GM12878 (cell line): ENCODE data around the gene COX5A. TPM values are rescaled to one million over a fixed set of nuclear protein-coding genes. Genes with fewer than 3 reads are reported as not detected.

ENCODE experiments used
- ATAC-seq: fragments of 200-7000 bp; cut with Tn5 transposase; 3 replicates; pipeline ENCODE4 v1.9.1; 2020; ENCODE audit warnings: mild to moderate bottlenecking, moderate library complexity
- BruUV-seq: library from RNA; stranded (reverse); fragments of 400-500 nt; replicated peaks from 2 replicates; lab custom pipeline; 2021; lab: Mats Ljungman, UMichigan
- CTCF ChIA-PET: fragments of 300-600 bp; sonication (Branson Sonifier 250); formaldehyde crosslinking; extraction: SDS; loops from one replicate; lab custom pipeline; 2021; ENCODE audit warnings: inconsistent platforms; lab: Yijun Ruan, JAX
- POLR2A ChIA-PET: fragments of 350-600 bp; formaldehyde crosslinking; extraction: SDS; loops from one replicate; lab custom pipeline; 2021; ENCODE audit warnings: inconsistent platforms; lab: Charles Lee
- RAD21 ChIA-PET: fragments of 300-600 bp; sonication (Branson Sonifier 250); formaldehyde crosslinking; loops from one replicate; lab custom pipeline; 2023; ENCODE audit warnings: antibody characterized with exemption; ENCODE audit not compliant: unreplicated experiment; lab: Charles Lee
- SMC1A ChIA-PET: fragments of 300-600 bp; sonication (Branson Sonifier 250); formaldehyde crosslinking; loops from one replicate; lab custom pipeline; 2023; ENCODE audit not compliant: unreplicated experiment, uncharacterized antibody; lab: Charles Lee
- DNase-seq: peaks from one replicate; pipeline ENCODE4 v3.0.0-alpha.2; 2011; ENCODE audit warnings: low read depth, low spot score
- FAIRE-seq: peaks from 3 replicates; lab custom pipeline; 2011; peaks lifted over from hg19 to GRCh38; lab: Jason Lieb, UNC
- H2AFZ ChIP-seq: 2 replicates; pipeline ENCODE4 v1.6.0; 2011; ENCODE audit warnings: low read depth, low read length, control low read depth; ENCODE audit not compliant: control insufficient read depth
- H3K27ac ChIP-seq: 2 replicates; pipeline ENCODE4 v1.5.1; 2011; ENCODE audit warnings: control low read depth; ENCODE audit not compliant: control insufficient read depth, insufficient read depth
- H3K27me3 ChIP-seq, 2 experiments: replicated peaks in 1 of 2; 2 replicates each; pipeline versions ENCODE4 v1.6.0 to v1.6.1; 2011; ENCODE audit warnings: low read length in 1 of 2; ENCODE audit not compliant: control insufficient read depth in 2 of 2, insufficient read depth in 2 of 2
- H3K36me3 ChIP-seq, 2 experiments: 2 replicates each; pipeline ENCODE4 v1.5.1; 2011; ENCODE audit warnings: low read length in 1 of 2; ENCODE audit not compliant: control insufficient read depth in 2 of 2, insufficient read depth in 2 of 2
- H3K4me1 ChIP-seq: 2 replicates; pipeline ENCODE4 v1.6.1; 2011; ENCODE audit warnings: mild to moderate bottlenecking, low read length, moderate library complexity, mixed read lengths; ENCODE audit not compliant: control insufficient read depth, insufficient read depth
- H3K4me2 ChIP-seq: 2 replicates; pipeline ENCODE4 v1.6.0; 2011; ENCODE audit warnings: control low read depth; ENCODE audit not compliant: control insufficient read depth, insufficient read depth
- H3K4me3 ChIP-seq: fragments of 200-600 bp; sonication (generic); 2 replicates; pipeline ENCODE4 v1.5.1; 2016
- H3K79me2 ChIP-seq: 2 replicates; pipeline ENCODE4 v1.6.0; 2011; ENCODE audit warnings: low read length; ENCODE audit not compliant: control insufficient read depth, insufficient read depth
- H3K9ac ChIP-seq: 2 replicates; pipeline ENCODE4 v1.8.0; 2011; ENCODE audit warnings: low read length, control low read depth, mixed read lengths; ENCODE audit not compliant: control insufficient read depth, insufficient read depth
- H3K9me3 ChIP-seq: replicated peaks from 3 replicates; pipeline ENCODE4 v1.5.1; 2011; ENCODE audit warnings: mild to moderate bottlenecking, low read length; ENCODE audit not compliant: control insufficient read depth, insufficient read depth
- H4K20me1 ChIP-seq: 2 replicates; pipeline ENCODE4 v1.6.0; 2011; ENCODE audit not compliant: control insufficient read depth, insufficient read depth
- ASH2L ChIP-seq: fragments of 300-600, 200-600 bp; sonication (generic); IDR thresholded peaks from 2 replicates; pipeline ENCODE4 v1.6.1; 2017; ENCODE audit warnings: low read depth, mild to moderate bottlenecking, borderline replicate concordance
- BACH1 ChIP-seq: fragments of 450-650 bp; IDR thresholded peaks from 2 replicates; pipeline ENCODE4 v1.6.1; 2017; ENCODE audit warnings: mild to moderate bottlenecking, borderline replicate concordance
- BCL11A ChIP-seq: IDR thresholded peaks from 2 replicates; pipeline ENCODE4 v1.6.1; 2011; ENCODE audit warnings: low read depth, low read length
- ESRRA ChIP-seq: IDR thresholded peaks from 2 replicates; pipeline ENCODE4 v1.6.1; 2012; ENCODE audit warnings: mild to moderate bottlenecking, low read length, improper control_type of control experiment
- GATAD2B ChIP-seq: fragments of 450-650 bp; conservative IDR thresholded peaks from 2 replicates; pipeline ENCODE4 v1.6.1; 2017; ENCODE audit warnings: low read depth, mild to moderate bottlenecking, moderate library complexity
- MEF2B ChIP-seq: fragments of 450-650 bp; IDR thresholded peaks from 2 replicates; pipeline ENCODE4 v1.6.1; 2018; ENCODE audit warnings: mild to moderate bottlenecking, moderate library complexity; ENCODE audit not compliant: partially characterized antibody, poor library complexity, severe bottlenecking
- NRF1 ChIP-seq: conservative IDR thresholded peaks from 2 replicates; pipeline ENCODE4 v1.6.1; 2011; ENCODE audit warnings: mild to moderate bottlenecking, low read depth, low read length, improper control_type of control experiment
- PBX3 ChIP-seq: IDR thresholded peaks from 2 replicates; pipeline ENCODE4 v1.6.1; 2011; ENCODE audit warnings: mild to moderate bottlenecking, low read depth, low read length, moderate library complexity; ENCODE audit not compliant: insufficient replicate concordance
- SP1 ChIP-seq: IDR thresholded peaks from one replicate; pipeline ENCODE4 v1.6.1; 2011; ENCODE audit warnings: low read depth, low read length
- SPI1 ChIP-seq: IDR thresholded peaks from 2 replicates; pipeline ENCODE4 v1.6.1; 2011; ENCODE audit warnings: low read depth, mild to moderate bottlenecking, low read length, moderate library complexity, borderline replicate concordance; ENCODE audit not compliant: insufficient read depth
- YY1 ChIP-seq: IDR thresholded peaks from 2 replicates; pipeline ENCODE4 v1.6.1; 2011; ENCODE audit warnings: low read depth, mild to moderate bottlenecking, low read length
- WGBS: methylation state at CpG from one replicate; pipeline ENCODE4 v1.1.6; 2016; ENCODE audit warnings: low lambda C conversion rate; ENCODE audit not compliant: insufficient replicate concordance, insufficient coverage; ENCODE audit errors: missing lambda C conversion rate; 5-methylcytosine and 5-hydroxymethylcytosine counted together
- in situ Hi-C: fragments of 300-500 bp; cut with MboI; formaldehyde crosslinking; loops from 9 replicates; pipeline ENCODE4 v1.14.3; 2018; ENCODE audit warnings: mixed read lengths
- intact Hi-C: fragments of 100-400 bp; cut with micrococcal nuclease; formaldehyde crosslinking; loops from one replicate; pipeline ENCODE4 v1.14.2; 2022; ENCODE audit not compliant: unreplicated experiment
- polyA plus RNA-seq, 11 experiments: library from polyadenylated mRNA; depleted of rRNA in 4 of 11; unstranded in 6 of 11; stranded (reverse) in 5 of 11; fragments of >200 nt; fragmentation: Nextera tagmentation in 4 of 11; fragmentation: Illumina TruSeq in 1 of 11; extraction: Ambion mirVana in 4 of 11; extraction: Trizol in 1 of 11; gene quantifications; 1 replicate in 1 of 11; 2 replicates in 10 of 11; pipeline versions ENCODE4 v1.2.1 to v1.2.3, GENCODE V29; 2011 to 2016; ENCODE audit warnings: inconsistent platforms in 2 of 11, missing spikeins in 2 of 11, low read depth in 1 of 11
- total RNA-seq, 4 experiments: library from RNA; depleted of rRNA in 3 of 4; stranded (reverse); fragments of >200 nt in 3 of 4; fragmentation: Illumina TruSeq in 1 of 4; extraction: Trizol in 1 of 4; gene quantifications; 2 replicates each; pipeline versions ENCODE4 v1.2.1 to v1.2.3, GENCODE V29; 2013 to 2021

COX5A gene
- total and polyA plus RNA-seq, 10 of the 15 experiments (the other 5 are each of a cell fraction or from before 2014, with no cell fraction given): 84.5 to 1,218 (median 392) TPM

- TF ChIP-seq MEF2B: no peak
- TF ChIP-seq SPI1: no peak
- TF ChIP-seq NRF1: no peak
- no peak for TF ChIP-seq BCL11A
- TF ChIP-seq BACH1: no peak
- no peak for TF ChIP-seq SP1
- no peak for TF ChIP-seq ASH2L
- no peak for TF ChIP-seq YY1
- TF ChIP-seq PBX3: no peak
- no peak for TF ChIP-seq GATAD2B
- TF ChIP-seq ESRRA: no peak
- no peaks in the 10 kb centered on the region for H3K9me3 ChIP-seq
- 9% methylated on average over 16 of the region's 16 CpGs for WGBS
- in situ Hi-C loops: no loop called here
- H3K4me2 ChIP-seq: peak overlapping the region; percentile 100
- ChIA-PET CTCF (interaction anchor here (0.9 to 11.2 kb wide), 3 partner anchors 10 to 87 kb away, joined by 3 to 129 read pairs (median 11); no protein-coding TSS in a partner anchor), SMC1A (interaction anchor here (0.7 to 2.7 kb wide), 6 partner anchors 9 to 367 kb away, joined by 3 to 15 read pairs (median 3); partner anchors contain the start of gene FAM219B), POLR2A (interaction anchor here (0.5 to 2.4 kb wide), 10 partner anchors 10 to 257 kb away, joined by 3 to 7 read pairs (median 5); partner anchors contain the start of gene FAM219B), RAD21 (interaction anchor here (0.6 to 2.5 kb wide), 5 partner anchors 10 to 149 kb away, joined by 3 to 13 read pairs (median 3); partner anchors contain the start of genes CSK and PPCDC)
- intact Hi-C loops: no loop called here
- DNase-seq (no peak), ATAC-seq (no peak), FAIRE-seq (no peak)
- peak overlapping the region; percentile 93 for H3K4me3 ChIP-seq
- peaks cover 23% of the 10 kb centered on the region for H3K4me1 ChIP-seq
- peaks cover 38% of the 10 kb centered on the region for H3K79me2 ChIP-seq
- H4K20me1 ChIP-seq: no peaks in the 10 kb centered on the region
- peak overlapping the region; percentile 94 for H3K27ac ChIP-seq
- BruUV-seq: TSS peak; percentile 74
- no peaks in the 10 kb centered on the region for H3K27me3 ChIP-seq
- H3K36me3 ChIP-seq: no peaks in the 10 kb centered on the region
- H3K9ac ChIP-seq: peak overlapping the region; percentile 68; the same call in 1 of the 2 replicates
- peak overlapping the region; percentile 91 for H2AFZ ChIP-seq
Observed at GRCh38 chr15:74873756-74874424, 64.0 kb downstream of the COX5A start.
